ENCODE measurements around the gene SLC4A11. TPM values are rescaled to one million over a fixed set of nuclear protein-coding genes. Genes with fewer than 3 reads are reported as not detected.

SLC4A11 gene
- total RNA-seq, 1 donor from 2014 or later = 2.5 TPM

DNA sequence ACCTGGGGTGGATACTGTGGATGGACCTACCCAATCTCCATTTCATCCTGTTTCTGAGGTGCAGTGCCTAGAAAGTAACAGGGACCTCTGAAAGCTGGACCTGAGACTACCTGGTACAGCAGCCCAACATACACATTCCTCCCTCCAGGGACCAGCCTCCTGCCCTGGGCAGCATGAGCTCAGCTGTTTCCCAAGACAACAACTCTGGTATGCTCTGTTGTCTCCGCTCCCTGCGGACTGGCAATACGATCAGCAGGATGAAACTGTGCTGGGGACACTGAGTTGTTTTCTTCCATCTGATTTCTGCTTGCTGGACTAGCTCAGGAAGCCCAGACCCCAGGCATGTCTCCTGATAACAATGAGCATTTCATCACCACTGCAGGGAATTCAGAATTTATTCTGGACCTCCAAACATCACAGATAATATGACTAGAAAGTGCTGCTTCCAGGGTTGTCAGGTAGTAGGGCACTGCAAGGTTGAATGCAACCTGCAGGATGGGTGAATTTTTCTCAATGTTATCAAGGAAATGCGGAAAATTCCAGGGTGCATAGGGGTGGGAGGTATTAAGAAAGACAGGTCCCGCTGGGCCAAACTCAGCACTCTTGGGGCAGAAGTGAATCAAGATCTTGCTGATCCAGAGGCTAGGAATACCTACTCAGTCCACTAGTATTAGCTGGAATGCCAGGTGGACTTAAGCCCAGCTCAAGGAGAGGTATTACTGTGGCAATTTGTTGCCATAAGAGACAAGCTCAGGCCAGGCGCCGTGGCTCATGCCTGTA, 38.9 kb upstream of the SLC4A11 start:
- TF ChIP-seq, protein P1, sequence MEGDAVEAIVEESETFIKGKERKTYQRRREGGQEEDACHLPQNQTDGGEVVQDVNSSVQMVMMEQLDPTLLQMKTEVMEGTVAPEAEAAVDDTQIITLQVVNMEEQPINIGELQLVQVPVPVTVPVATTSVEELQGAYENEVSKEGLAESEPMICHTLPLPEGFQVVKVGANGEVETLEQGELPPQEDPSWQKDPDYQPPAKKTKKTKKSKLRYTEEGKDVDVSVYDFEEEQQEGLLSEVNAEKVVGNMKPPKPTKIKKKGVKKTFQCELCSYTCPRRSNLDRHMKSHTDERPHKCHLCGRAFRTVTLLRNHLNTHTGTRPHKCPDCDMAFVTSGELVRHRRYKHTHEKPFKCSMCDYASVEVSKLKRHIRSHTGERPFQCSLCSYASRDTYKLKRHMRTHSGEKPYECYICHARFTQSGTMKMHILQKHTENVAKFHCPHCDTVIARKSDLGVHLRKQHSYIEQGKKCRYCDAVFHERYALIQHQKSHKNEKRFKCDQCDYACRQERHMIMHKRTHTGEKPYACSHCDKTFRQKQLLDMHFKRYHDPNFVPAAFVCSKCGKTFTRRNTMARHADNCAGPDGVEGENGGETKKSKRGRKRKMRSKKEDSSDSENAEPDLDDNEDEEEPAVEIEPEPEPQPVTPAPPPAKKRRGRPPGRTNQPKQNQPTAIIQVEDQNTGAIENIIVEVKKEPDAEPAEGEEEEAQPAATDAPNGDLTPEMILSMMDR (IDR thresholded peaks at IDR 0.05; ENCODE audit: unreplicated experiment) = no peak
- no peak overlapping the region for H3K4me3 Mint-ChIP-seq
- H3K36me3 Mint-ChIP-seq = peaks cover 38% of the 10 kb centered on the region
- DNase-seq (ENCODE audit: low spot score in 2 of 2, unreplicated experiment in 2 of 2) = no peak
- H3K27ac Mint-ChIP-seq = no peak overlapping the region
- H3K9me3 Mint-ChIP-seq = no peaks in the 10 kb centered on the region
- no peaks in the 10 kb centered on the region for H3K27me3 Mint-ChIP-seq (ENCODE audit: low read depth)
- H3K4me1 Mint-ChIP-seq = peaks cover 8% of the 10 kb centered on the region

DNA sequence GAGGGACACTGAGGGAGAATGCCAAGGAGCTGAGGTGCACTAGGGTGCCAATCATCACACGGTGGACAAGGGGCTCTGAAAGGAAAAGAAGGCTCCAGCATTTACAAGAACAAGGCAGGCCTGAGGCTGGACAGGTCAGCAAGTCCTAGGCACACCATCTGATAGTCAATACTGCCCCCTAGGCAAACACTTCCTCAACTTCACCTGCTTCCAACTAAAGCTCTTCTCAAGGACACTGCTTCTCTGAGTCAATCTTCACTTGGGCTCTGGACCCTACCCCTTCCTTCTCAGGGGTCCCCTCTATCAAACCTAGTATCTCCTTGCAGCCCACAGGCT, 37.7 kb upstream of the SLC4A11 start:
- Mint-ChIP-seq H3K27me3 (ENCODE audit: low read depth) (no peaks in the 10 kb centered on the region), H3K4me1 (no peaks in the 10 kb centered on the region), H3K27ac (no peak overlapping the region), H3K4me3 (no peak overlapping the region), H3K9me3 (no peaks in the 10 kb centered on the region), H3K36me3 (peaks cover 37% of the 10 kb centered on the region)
- TF ChIP-seq, protein P1 (IDR thresholded peaks at IDR 0.05; ENCODE audit: unreplicated experiment) = no peak
- no peak for DNase-seq (ENCODE audit: low spot score in 2 of 2, unreplicated experiment in 2 of 2)

DNA sequence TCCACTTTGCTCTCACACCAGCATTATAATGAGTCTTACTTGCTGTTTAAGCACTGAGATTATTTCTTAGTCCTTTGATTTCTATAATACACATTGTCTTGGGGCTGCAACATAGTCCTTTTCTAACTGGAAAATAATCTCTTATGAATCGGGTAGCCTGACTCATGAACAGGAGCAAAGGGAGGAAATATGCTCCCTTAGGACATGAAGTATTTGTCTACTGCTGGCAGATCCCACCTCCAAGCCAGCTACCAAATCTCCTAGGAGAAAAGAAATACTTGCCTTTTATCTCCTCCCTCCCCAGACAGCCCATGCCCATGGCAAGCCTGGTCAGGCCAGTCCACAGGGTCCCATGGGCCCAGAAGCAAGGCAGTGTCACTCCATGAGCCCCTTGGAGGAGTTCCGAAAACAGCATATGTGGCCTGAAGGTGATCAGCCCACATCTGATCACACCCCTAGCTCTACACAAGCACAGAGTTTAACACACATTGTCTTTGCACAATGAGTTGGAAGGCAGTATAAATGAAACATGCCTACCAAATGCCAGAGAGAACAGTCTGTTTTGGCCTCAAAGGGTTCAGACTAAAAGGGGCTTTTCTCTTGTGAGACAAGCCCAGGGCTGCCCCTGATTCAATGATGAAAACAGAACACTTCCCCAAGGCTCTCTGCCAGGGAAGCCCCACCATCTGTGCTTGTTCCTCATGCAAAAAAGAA, 37.1 kb upstream of the SLC4A11 start:
- H3K4me3 Mint-ChIP-seq = no peak overlapping the region
- H3K27me3 Mint-ChIP-seq (ENCODE audit: low read depth) = no peaks in the 10 kb centered on the region
- no peaks in the 10 kb centered on the region for H3K4me1 Mint-ChIP-seq
- no peak overlapping the region for H3K27ac Mint-ChIP-seq
- no peaks in the 10 kb centered on the region for H3K9me3 Mint-ChIP-seq
- DNase-seq (ENCODE audit: low spot score in 2 of 2, unreplicated experiment in 2 of 2) = no peak
- TF ChIP-seq, protein P1 (IDR thresholded peaks at IDR 0.05; ENCODE audit: unreplicated experiment) = no peak
- H3K36me3 Mint-ChIP-seq = peaks cover 34% of the 10 kb centered on the region

DNA sequence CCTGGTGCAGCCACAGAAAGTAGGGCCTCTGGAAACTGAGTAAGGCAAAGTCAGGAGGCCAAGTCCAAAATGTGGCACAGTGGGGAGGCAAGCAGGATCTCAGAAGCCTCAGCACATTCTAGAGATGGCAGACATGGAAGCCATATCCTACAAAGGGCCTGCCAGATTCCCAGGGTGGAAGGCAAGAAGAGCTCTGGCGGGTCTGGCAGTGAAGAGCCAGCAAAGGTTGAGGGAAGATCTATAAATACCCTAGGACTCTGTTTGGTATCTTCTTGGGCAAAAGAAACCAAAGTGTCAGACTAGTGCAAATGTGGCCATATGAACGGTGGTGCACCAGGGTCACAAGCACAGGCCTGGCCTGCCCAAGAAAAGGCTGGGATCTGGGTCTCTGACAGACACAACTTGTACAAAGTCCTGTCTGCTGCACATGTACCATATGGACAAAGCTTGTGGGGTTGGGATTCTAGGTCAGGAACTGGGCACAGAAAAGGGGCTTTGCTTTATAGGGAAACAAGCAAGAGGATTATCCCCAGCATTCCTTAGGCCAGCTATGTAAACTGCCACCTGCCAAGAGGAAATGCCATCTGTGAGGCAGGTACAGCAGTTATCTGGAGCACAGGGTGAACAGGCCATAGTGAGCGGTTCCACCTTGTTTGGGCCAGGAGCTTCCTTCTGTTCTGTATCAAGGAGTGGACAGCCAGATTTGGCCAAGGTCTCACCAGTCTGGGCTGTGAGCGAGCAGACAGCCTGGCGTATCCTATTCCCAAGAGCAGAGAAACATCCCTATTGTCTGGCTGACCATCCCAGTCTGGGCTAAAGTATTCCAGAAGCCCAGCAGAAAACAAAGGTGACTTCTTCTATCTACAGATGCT, 36.3 kb upstream of the SLC4A11 start:
- Mint-ChIP-seq H3K4me3 (no peak overlapping the region), H3K9me3 (no peaks in the 10 kb centered on the region), H3K4me1 (no peaks in the 10 kb centered on the region), H3K36me3 (peaks cover 40% of the 10 kb centered on the region), H3K27ac (no peak overlapping the region), H3K27me3 (ENCODE audit: low read depth) (no peaks in the 10 kb centered on the region)
- TF ChIP-seq, protein P1 (IDR thresholded peaks at IDR 0.05; ENCODE audit: unreplicated experiment) = no peak
- DNase-seq (ENCODE audit: low spot score in 2 of 2, unreplicated experiment in 2 of 2) = no peak

DNA sequence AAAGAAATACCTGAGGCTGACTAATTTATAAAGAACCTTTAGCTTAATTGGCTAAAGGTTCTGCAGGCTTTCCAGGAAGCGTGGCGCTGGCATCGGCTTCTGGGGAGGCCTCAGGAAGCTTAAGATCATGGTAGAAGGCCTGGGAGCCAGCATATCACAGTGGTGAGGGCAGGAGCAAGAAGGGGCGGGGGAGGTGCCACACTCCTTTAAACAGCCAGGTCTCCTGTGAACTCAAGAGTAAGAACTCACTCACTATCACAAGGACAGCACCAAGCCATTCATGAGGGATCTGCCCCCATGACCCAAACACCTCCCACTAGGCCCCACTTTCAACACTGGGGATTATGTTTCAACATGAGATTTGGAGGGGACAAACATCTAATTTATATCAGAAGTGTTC, 34.4 kb upstream of the SLC4A11 start:
- H3K4me1 Mint-ChIP-seq = no peaks in the 10 kb centered on the region
- no peak for DNase-seq (ENCODE audit: low spot score in 2 of 2, unreplicated experiment in 2 of 2)
- no peaks in the 10 kb centered on the region for H3K9me3 Mint-ChIP-seq
- peaks cover 36% of the 10 kb centered on the region for H3K36me3 Mint-ChIP-seq
- H3K27me3 Mint-ChIP-seq (ENCODE audit: low read depth) = no peaks in the 10 kb centered on the region
- TF ChIP-seq, protein P1 (IDR thresholded peaks at IDR 0.05; ENCODE audit: unreplicated experiment) = no peak
- no peak overlapping the region for H3K4me3 Mint-ChIP-seq
- H3K27ac Mint-ChIP-seq = no peak overlapping the region

Data from mesothelial cell of epicardium (in vitro differentiated cells).